ENCODE measurements around the gene PRSS27.
A peak's percentile ranks its signal among the peaks of the same experiment; 100 is the strongest.

PRSS27 gene

GRCh38 chr16:2749936-2750335 lies 29.9 kb upstream of the PRSS27 start:
- H3K4me1 Mint-ChIP-seq, result peaks cover 51% of the 10 kb centered on the region
- no peak for TF ChIP-seq CTCF (IDR thresholded peaks at IDR 0.05)
- H3K9me3 Mint-ChIP-seq, result no peaks in the 10 kb centered on the region
- peaks cover 3% of the 10 kb centered on the region for H3K27me3 Mint-ChIP-seq (ENCODE audit: low read depth, poor library complexity)
- H3K27ac Mint-ChIP-seq, result peak overlapping the region; percentile 93
- no peak for DNase-seq
- peaks cover 21% of the 10 kb centered on the region for H3K36me3 Mint-ChIP-seq (ENCODE audit: low read depth)
- H3K4me3 Mint-ChIP-seq, result peak overlapping the region; percentile 93

- no peak overlapping the region for H3K27ac Mint-ChIP-seq
These were observed 29.5 kb upstream of the PRSS27 start for GRCh38 chr16:2749476-2749875.

DNA sequence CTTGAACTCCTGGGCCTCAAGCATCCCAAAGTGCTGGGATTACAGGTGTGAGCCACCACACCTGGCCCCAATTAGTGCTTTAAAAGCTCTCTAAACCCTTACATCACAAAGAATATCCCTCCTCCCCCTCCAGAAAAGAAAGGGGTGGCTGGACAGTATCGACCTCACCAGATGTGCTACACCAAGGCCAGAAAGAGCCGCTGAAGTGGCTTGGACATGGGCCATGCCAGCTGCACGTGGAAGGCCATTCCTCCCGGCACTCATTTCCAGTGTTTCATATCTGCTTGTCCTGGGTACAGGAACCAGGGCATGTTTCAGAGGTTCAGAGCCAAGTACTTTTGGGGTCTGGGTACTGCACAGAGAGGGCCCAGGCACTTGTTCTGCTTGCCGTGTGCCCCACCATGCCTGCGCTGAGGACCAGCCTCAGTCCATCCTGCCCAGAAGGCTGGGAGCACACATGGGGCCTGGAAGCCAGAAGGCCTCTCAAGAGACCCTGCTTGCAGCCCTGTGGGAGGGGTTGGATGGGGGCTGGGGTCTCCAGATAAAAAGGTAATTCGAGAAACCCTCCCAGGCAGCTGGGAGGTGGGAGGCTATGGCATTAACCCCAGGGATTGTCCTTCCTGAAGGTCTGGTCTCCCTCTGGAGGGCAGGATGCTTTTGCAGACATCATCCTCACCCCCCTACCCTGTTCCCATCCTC lies 28.9 kb upstream of the PRSS27 start:
- no peak for DNase-seq
- peaks cover 14% of the 10 kb centered on the region for H3K36me3 Mint-ChIP-seq (ENCODE audit: low read depth)
- H3K27ac Mint-ChIP-seq, result peak overlapping the region; percentile 48
- peaks cover 3% of the 10 kb centered on the region for H3K27me3 Mint-ChIP-seq (ENCODE audit: low read depth, poor library complexity)
- H3K4me3 Mint-ChIP-seq, result no peak overlapping the region
- no peaks in the 10 kb centered on the region for H3K9me3 Mint-ChIP-seq
- no peak for TF ChIP-seq CTCF (IDR thresholded peaks at IDR 0.05)
- H3K4me1 Mint-ChIP-seq, result peaks cover 44% of the 10 kb centered on the region

More at GRCh38 chr16:2749476-2749875, 29.5 kb upstream of the PRSS27 start:
- TF ChIP-seq CTCF (IDR thresholded peaks at IDR 0.05), result no peak
- Mint-ChIP-seq H3K9me3 (no peaks in the 10 kb centered on the region), H3K4me1 (peaks cover 47% of the 10 kb centered on the region), H3K27me3 (ENCODE audit: low read depth, poor library complexity) (peaks cover 3% of the 10 kb centered on the region), H3K36me3 (ENCODE audit: low read depth) (peaks cover 16% of the 10 kb centered on the region), H3K4me3 (peak overlapping the region; percentile 39)
- no peak for DNase-seq

- Mint-ChIP-seq H3K36me3 (ENCODE audit: low read depth) (peaks cover 14% of the 10 kb centered on the region), H3K9me3 (no peaks in the 10 kb centered on the region), H3K27ac (no peak overlapping the region), H3K4me1 (peaks cover 39% of the 10 kb centered on the region), H3K27me3 (ENCODE audit: low read depth, poor library complexity) (peaks cover 6% of the 10 kb centered on the region), H3K4me3 (no peak overlapping the region)
- TF ChIP-seq CTCF (IDR thresholded peaks at IDR 0.05), result no peak
- DNase-seq, result no peak
These were observed 25.9 kb upstream of the PRSS27 start for GRCh38 chr16:2745961-2746360.

GRCh38 chr16:2745116-2745890 lies 25.3 kb upstream of the PRSS27 start:
- TF ChIP-seq CTCF (IDR thresholded peaks at IDR 0.05), result no peak
- Mint-ChIP-seq H3K27ac (peak overlapping the region; percentile 59), H3K27me3 (ENCODE audit: low read depth, poor library complexity) (peaks cover 6% of the 10 kb centered on the region), H3K36me3 (ENCODE audit: low read depth) (peaks cover 14% of the 10 kb centered on the region), H3K4me3 (no peak overlapping the region), H3K9me3 (no peaks in the 10 kb centered on the region), H3K4me1 (peaks cover 39% of the 10 kb centered on the region)
- no peak for DNase-seq
